Tibial nerve (tissue), 3 donors: ENCODE data around the gene HOATZ.

Experiments used
- CTCF ChIP-seq, 5 experiments: fragments of 200-600 bp in 3 of 5; fragments of 450-650 bp in 2 of 5; sonication (generic) in 3 of 5; IDR thresholded peaks; one replicate each; pipeline ENCODE4 v1.5.1; 2016 to 2019; ENCODE audit warnings: antibody characterized with exemption in 5 of 5, mild to moderate bottlenecking in 3 of 5, moderate library complexity in 2 of 5
- POLR2A ChIP-seq, 2 donors: fragments of 450-650 bp; IDR thresholded peaks; one replicate each; pipeline ENCODE4 v1.6.1; 2017; ENCODE audit warnings: antibody characterized with exemption in 2 of 2, mild to moderate bottlenecking in 2 of 2, moderate library complexity in 2 of 2

DNA sequence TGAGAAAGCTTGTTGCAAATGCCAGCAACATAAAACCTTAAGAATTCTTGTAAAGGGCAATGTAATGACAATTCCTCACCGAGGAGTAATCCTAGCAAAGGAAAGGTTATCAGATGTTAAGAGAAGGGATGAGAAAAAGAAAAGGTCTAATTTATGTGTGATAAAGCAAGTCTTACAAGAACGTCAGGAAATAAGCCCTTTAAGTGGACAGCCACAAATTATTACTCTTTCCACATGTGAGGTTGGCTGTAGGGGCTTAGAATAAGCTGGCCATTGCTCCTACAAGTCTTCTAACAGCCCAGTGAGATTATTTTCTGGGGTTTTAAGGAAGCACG, 35.3 kb downstream of the HOATZ start:
- no peak for TF ChIP-seq CTCF (IDR thresholded peaks at IDR 0.05)
- TF ChIP-seq POLR2A (IDR thresholded peaks at IDR 0.05), result no peak
